Measurements from ENCODE around the gene MYO1F.
A peak's percentile ranks its signal among the peaks of the same experiment; 100 is the strongest.

GRCh38 chr19:8513687-8514504 lies 63.3 kb downstream of the MYO1F start, which contains the start of gene ZNF414:
- TF ChIP-seq MAX (IDR thresholded peaks at IDR 0.05): peak; percentile 12; the same call in 1 of the 2 replicates
- peak; percentile 94 for TF ChIP-seq TAF1 (IDR thresholded peaks at IDR 0.05; ENCODE audit: low read depth)
- TF ChIP-seq YY1 (IDR thresholded peaks at IDR 0.05; ENCODE audit: low read depth): peak; percentile 91

Data from Ishikawa (cell line).